CD8-positive, alpha-beta memory T cell (primary cell): ENCODE measurements around the gene IL16. TPM values are rescaled to one million over a fixed set of nuclear protein-coding genes. Genes with fewer than 3 reads are reported as not detected.

ENCODE experiments used
- CTCF ChIA-PET: fragments of 350-600 bp; sonication (Branson Sonifier 250); formaldehyde crosslinking; loops from one replicate; lab custom pipeline; 2021; ENCODE audit warnings: antibody characterized with exemption; lab: Charles Lee
- POLR2A ChIA-PET: fragments of 350-600 bp; sonication (Branson Sonifier 250); formaldehyde crosslinking; loops from one replicate; lab custom pipeline; 2021; ENCODE audit warnings: antibody characterized with exemption; lab: Charles Lee
- DNase-seq, 5 donors: peaks; one replicate each; pipeline versions ENCODE4 v3.0.0 to v3.0.0-alpha.2; 2020 to 2022; ENCODE audit warnings: mixed read lengths in 1 of 5
- H3K27ac ChIP-seq: one replicate; pipeline ENCODE4 v1.7.0; 2013; ENCODE audit warnings: low read depth, mild to moderate bottlenecking, low read length, moderate library complexity
- H3K27me3 ChIP-seq: 2 replicates; pipeline ENCODE4 v1.7.0; 2013; ENCODE audit warnings: low read length, mild to moderate bottlenecking; ENCODE audit not compliant: insufficient read depth, poor library complexity, severe bottlenecking
- H3K36me3 ChIP-seq: 2 replicates; pipeline ENCODE4 v1.7.0; 2013; ENCODE audit warnings: mild to moderate bottlenecking, low read length, moderate library complexity; ENCODE audit not compliant: insufficient read depth
- H3K4me1 ChIP-seq: 2 replicates; pipeline ENCODE4 v1.7.0; 2013; ENCODE audit warnings: mild to moderate bottlenecking, low read length, moderate library complexity; ENCODE audit not compliant: insufficient read depth
- H3K4me3 ChIP-seq: 2 replicates; pipeline ENCODE4 v1.7.0; 2013; ENCODE audit warnings: mild to moderate bottlenecking, low read length
- H3K9me3 ChIP-seq: 2 replicates; pipeline ENCODE4 v1.7.0; 2013; ENCODE audit warnings: mild to moderate bottlenecking, low read length
- H3K27ac Mint-ChIP-seq, 8 donors: one replicate each; pipeline ENCODE4 v1.8.0; 2020 to 2021; ENCODE audit warnings: mixed read lengths in 8 of 8, mild to moderate bottlenecking in 6 of 8, inconsistent platforms in 3 of 8, moderate library complexity in 3 of 8
- H3K27me3 Mint-ChIP-seq, 2 donors: one replicate each; pipeline ENCODE4 v1.8.0; 2020 to 2021; ENCODE audit warnings: mixed read lengths in 2 of 2, mild to moderate bottlenecking in 1 of 2, moderate library complexity in 1 of 2
- H3K36me3 Mint-ChIP-seq, 3 donors: one replicate each; pipeline ENCODE4 v1.8.0; 2020 to 2021; ENCODE audit warnings: mixed read lengths in 3 of 3, inconsistent platforms in 1 of 3, mild to moderate bottlenecking in 1 of 3
- H3K4me1 Mint-ChIP-seq, 3 donors: one replicate each; pipeline ENCODE4 v1.8.0; 2020 to 2021; ENCODE audit warnings: mixed read lengths in 3 of 3, inconsistent platforms in 1 of 3, mild to moderate bottlenecking in 1 of 3
- H3K4me3 Mint-ChIP-seq, 7 donors: one replicate each; pipeline ENCODE4 v1.8.0; 2020 to 2021; ENCODE audit warnings: mixed read lengths in 7 of 7, mild to moderate bottlenecking in 6 of 7, moderate library complexity in 4 of 7, inconsistent platforms in 2 of 7
- H3K9me3 Mint-ChIP-seq, 5 donors: one replicate each; pipeline ENCODE4 v1.8.0; 2020 to 2022; ENCODE audit warnings: mixed read lengths in 5 of 5, mild to moderate bottlenecking in 3 of 5, moderate library complexity in 2 of 5, inconsistent platforms in 1 of 5
- polyA plus RNA-seq: library from polyadenylated mRNA; unstranded; fragments of 300-500 nt; fragmentation: Illumina TruSeq; gene quantifications from one replicate; pipeline ENCODE4 v1.2.3, GENCODE V29; 2021
- total RNA-seq, 2 experiments: library from RNA; stranded (reverse); gene quantifications; one replicate each; pipeline ENCODE4 v1.2.3, GENCODE V29; 2021

Gene IL16
- total and polyA plus RNA-seq, 3 experiments from 2014 or later, result 73.4 to 310 (median 73.8) TPM

DNA sequence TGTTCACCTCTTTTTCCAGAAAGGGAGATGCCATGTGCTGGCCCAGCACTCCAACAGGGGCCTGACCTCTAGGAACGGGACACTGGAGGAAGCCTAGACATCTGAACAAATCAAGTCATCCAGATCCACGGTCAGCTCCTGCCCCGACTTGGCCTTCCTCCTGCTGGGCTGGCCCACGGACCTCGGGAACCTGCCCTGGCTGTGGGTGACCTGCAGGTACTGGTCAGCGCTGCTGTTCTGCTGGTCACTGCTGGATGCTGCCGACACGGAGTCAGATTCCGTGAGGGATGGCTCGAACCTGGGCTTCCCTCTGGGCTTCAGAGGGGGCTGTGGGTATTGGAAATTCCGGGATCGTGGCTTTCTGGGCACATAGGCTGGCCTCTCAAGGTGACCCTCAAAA is 135.6 kb downstream of the IL16 start:
- Mint-ChIP-seq H3K4me1 (peaks cover 0 to 5% (median 5%) of the 10 kb centered on the region in 3 donors), H3K36me3 (no peaks in the 10 kb centered on the region), H3K27ac (no peak overlapping the region), H3K4me3 (no peak overlapping the region), H3K27me3 (no peaks in the 10 kb centered on the region), H3K9me3 (no peaks in the 10 kb centered on the region)
- CTCF ChIA-PET, result interaction anchor here (1.2 to 3.0 kb wide), 3 partner anchors 23 to 57 kb away, joined by 3 to 15 read pairs (median 4); no protein-coding TSS in a partner anchor
- POLR2A ChIA-PET, result no interaction called here
- no peaks in the 10 kb centered on the region for H3K27me3 ChIP-seq
- no peaks in the 10 kb centered on the region for H3K9me3 ChIP-seq
- H3K4me1 ChIP-seq, result peaks cover 9% of the 10 kb centered on the region
- H3K36me3 ChIP-seq, result no peaks in the 10 kb centered on the region
- no peak for DNase-seq
- H3K27ac ChIP-seq, result no peak overlapping the region
- H3K4me3 ChIP-seq, result no peak overlapping the region

DNA sequence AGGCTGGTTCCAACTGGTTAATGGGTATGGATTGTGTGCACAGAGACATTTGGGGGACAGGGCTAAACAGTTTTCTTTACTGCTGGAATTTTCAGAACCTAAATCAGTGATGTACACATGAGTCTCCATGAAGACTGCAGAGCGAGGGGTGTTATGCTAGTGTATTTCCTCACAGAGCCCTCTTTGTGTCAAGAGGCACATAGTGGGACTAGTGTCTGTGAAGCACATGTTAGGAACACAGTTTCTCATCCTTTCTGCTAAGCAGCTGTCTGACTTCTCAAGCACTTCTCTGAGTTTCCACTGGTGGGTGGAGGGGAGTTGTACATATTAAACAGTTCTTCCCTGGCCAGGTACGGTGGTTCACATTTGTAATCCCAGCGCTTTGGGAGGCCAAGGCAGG is 136.7 kb downstream of the IL16 start:
- no peak overlapping the region for H3K4me3 ChIP-seq
- peaks cover 0 to 5% (median 5%) of the 10 kb centered on the region in 3 donors for H3K4me1 Mint-ChIP-seq
- no peak for DNase-seq
- H3K27ac Mint-ChIP-seq, result peak overlapping the region in 1 of 8 donors; percentile 47
- H3K4me3 Mint-ChIP-seq, result no peak overlapping the region
- H3K36me3 Mint-ChIP-seq, result no peaks in the 10 kb centered on the region
- no peaks in the 10 kb centered on the region for H3K27me3 ChIP-seq
- ChIA-PET CTCF (interaction anchor here (1.2 to 3.0 kb wide), 3 partner anchors 50 to 68 kb away, joined by 3 to 15 read pairs (median 7); no protein-coding TSS in a partner anchor), POLR2A (no interaction called here)
- peaks cover 9% of the 10 kb centered on the region for H3K4me1 ChIP-seq
- H3K36me3 ChIP-seq, result no peaks in the 10 kb centered on the region
- no peaks in the 10 kb centered on the region for H3K27me3 Mint-ChIP-seq
- H3K9me3 ChIP-seq, result no peaks in the 10 kb centered on the region
- no peaks in the 10 kb centered on the region for H3K9me3 Mint-ChIP-seq
- H3K27ac ChIP-seq, result no peak overlapping the region

DNA sequence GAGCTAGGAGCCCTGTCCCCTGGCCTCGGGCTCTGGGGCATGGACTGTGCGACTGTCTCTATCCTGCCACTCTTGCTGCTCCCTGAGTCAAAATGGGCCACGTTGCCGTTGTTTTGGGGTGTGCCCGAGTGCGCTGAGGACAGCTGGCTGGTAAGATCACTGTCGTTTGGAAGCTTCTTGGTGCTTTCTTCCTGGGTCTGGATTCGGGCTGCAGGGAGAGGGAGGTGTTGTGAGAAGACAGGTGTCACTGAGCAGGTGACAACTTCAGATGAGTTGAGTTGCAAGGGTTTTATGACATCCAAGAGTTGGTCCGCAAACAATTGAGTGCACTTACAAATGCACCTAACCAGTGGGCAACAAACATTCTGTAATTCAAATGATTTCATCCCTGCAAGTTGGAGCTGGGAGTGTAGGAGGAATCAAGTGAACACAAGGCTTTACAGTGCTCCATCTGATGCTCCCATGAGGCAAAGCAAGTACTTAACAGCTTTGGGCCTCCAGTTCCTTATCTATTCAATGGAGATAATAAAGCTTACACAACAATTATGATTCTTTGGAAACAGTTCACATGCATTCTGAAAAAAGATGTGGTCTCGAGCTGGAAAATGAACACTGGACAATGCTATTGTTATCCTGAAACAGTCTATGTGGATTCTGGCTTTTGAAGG is 138.2 kb downstream of the IL16 start:
- CTCF ChIA-PET, result interaction anchor here (0.9 to 5.3 kb wide), 8 partner anchors 8 to 179 kb away, joined by 3 to 46 read pairs (median 12); partner anchors contain the start of gene STARD5

DNA sequence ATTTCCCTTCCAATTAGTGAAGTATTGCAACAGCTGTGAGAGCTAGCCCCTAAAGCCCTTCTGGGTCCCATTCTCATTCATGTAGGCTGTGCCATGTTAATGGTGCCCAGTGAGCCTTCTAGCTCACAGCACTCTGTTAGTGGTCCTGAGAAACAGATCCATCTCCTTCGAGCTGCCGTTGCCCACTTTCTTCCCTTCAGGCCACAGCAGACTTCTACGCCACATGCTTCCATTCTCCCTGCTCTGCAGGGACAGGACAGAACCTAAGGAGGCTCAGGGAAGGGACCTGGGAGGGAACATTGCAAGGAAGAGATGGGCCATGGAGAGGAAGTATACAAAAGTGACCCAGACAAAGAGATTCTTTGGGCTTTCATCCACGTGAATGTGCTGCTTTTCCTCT is 139.0 kb downstream of the IL16 start:
- no peaks in the 10 kb centered on the region for H3K27me3 Mint-ChIP-seq
- H3K4me1 Mint-ChIP-seq, result peaks cover 0 to 5% (median 5%) of the 10 kb centered on the region in 3 donors
- no peaks in the 10 kb centered on the region for H3K36me3 ChIP-seq
- H3K36me3 Mint-ChIP-seq, result no peaks in the 10 kb centered on the region
- no peak overlapping the region for H3K27ac ChIP-seq
- no peaks in the 10 kb centered on the region for H3K9me3 Mint-ChIP-seq
- no peak overlapping the region for H3K27ac Mint-ChIP-seq
- CTCF ChIA-PET, result interaction anchor here (1.3 to 5.3 kb wide), 7 partner anchors 8 to 68 kb away, joined by 4 to 46 read pairs (median 13); partner anchors contain the start of gene STARD5
- H3K4me3 ChIP-seq, result no peak overlapping the region
- H3K27me3 ChIP-seq, result no peaks in the 10 kb centered on the region
- no peak for DNase-seq
- H3K9me3 ChIP-seq, result no peaks in the 10 kb centered on the region
- H3K4me1 ChIP-seq, result peaks cover 8% of the 10 kb centered on the region
- POLR2A ChIA-PET, result no interaction called here
- H3K4me3 Mint-ChIP-seq, result no peak overlapping the region

More for the DNA sequence above, 138.2 kb downstream of the IL16 start:
- no peak overlapping the region for H3K4me3 ChIP-seq
- POLR2A ChIA-PET, result no interaction called here
- Mint-ChIP-seq H3K4me1 (peaks cover 0 to 5% (median 5%) of the 10 kb centered on the region in 3 donors), H3K27me3 (no peaks in the 10 kb centered on the region), H3K9me3 (no peaks in the 10 kb centered on the region), H3K27ac (peak overlapping the region in 1 of 8 donors; percentile 35), H3K4me3 (no peak overlapping the region), H3K36me3 (no peaks in the 10 kb centered on the region)
- no peak overlapping the region for H3K27ac ChIP-seq
- no peak for DNase-seq
- no peaks in the 10 kb centered on the region for H3K36me3 ChIP-seq
- no peaks in the 10 kb centered on the region for H3K9me3 ChIP-seq
- peaks cover 9% of the 10 kb centered on the region for H3K4me1 ChIP-seq
- H3K27me3 ChIP-seq, result no peaks in the 10 kb centered on the region

DNA sequence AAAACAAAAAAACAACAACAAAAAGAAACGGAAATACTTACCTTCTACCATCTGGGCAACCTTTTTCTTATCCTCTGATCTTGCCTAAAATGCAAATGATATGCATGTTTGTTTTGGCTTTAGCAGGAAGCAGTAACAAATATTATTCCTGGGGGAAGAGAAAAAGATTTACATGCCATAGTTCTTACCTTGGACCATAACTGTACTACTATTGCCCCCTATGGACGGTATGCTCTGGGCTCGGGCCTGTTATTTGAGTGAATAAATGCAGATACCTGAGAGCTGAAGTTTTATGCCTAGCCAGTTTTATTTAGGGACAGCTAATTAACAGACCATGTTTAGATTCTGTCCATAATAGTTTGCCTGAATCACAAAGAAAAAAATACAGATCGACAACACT is 139.9 kb downstream of the IL16 start:
- peaks cover 0 to 4% (median 0%) of the 10 kb centered on the region in 3 donors for H3K36me3 Mint-ChIP-seq
- H3K27ac Mint-ChIP-seq, result peak overlapping the region in 3 of 8 donors; percentile 13 to 66 (median 60)
- Histone ChIP-seq H3K27ac (no peak overlapping the region), H3K9me3 (no peaks in the 10 kb centered on the region), H3K27me3 (no peaks in the 10 kb centered on the region), H3K4me1 (peaks cover 2% of the 10 kb centered on the region), H3K4me3 (no peak overlapping the region), H3K36me3 (no peaks in the 10 kb centered on the region)
- peak; percentile 13 to 59 (median 31) for DNase-seq
- CTCF ChIA-PET, result interaction anchor here (0.6 to 5.3 kb wide), 9 partner anchors 9 to 69 kb away, joined by 3 to 46 read pairs (median 10); partner anchors contain the start of gene STARD5
- peaks cover 0 to 5% (median 5%) of the 10 kb centered on the region in 3 donors for H3K4me1 Mint-ChIP-seq
- no peaks in the 10 kb centered on the region for H3K9me3 Mint-ChIP-seq
- no peaks in the 10 kb centered on the region for H3K27me3 Mint-ChIP-seq
- POLR2A ChIA-PET, result interaction anchor here (1.2 kb wide), 1 partner anchor 13 kb away, joined by 4 read pairs; the partner anchor contains the start of gene STARD5
- no peak overlapping the region for H3K4me3 Mint-ChIP-seq

DNA sequence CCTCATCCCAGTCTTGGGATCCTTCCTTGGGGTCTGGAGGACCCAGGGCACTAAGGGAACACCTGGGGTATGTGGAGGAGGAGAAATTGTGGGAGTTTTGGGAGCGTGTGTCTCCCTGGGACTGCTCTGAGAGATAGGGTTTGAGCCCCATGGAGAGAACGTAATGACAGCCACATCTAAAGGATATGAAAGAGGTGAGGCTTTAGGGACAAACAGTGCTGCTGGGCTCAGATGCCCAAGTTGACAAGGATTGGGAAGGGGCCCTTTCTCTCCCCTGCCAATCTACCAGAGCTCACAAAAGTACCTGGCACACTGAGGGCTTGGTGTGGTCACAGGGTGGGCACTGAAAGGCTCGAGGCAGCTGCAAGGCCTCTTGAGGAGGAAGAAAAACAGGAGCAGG is 140.6 kb downstream of the IL16 start:
- H3K9me3 ChIP-seq, result no peaks in the 10 kb centered on the region
- no peak overlapping the region for H3K4me3 Mint-ChIP-seq
- no peaks in the 10 kb centered on the region for H3K4me1 ChIP-seq
- H3K36me3 Mint-ChIP-seq, result peaks cover 0 to 4% (median 0%) of the 10 kb centered on the region in 3 donors
- no peak overlapping the region for H3K27ac ChIP-seq
- no peaks in the 10 kb centered on the region for H3K27me3 ChIP-seq
- H3K4me3 ChIP-seq, result no peak overlapping the region
- ChIA-PET POLR2A (interaction anchor here (1.2 kb wide), 1 partner anchor 13 kb away, joined by 4 read pairs; the partner anchor contains the start of gene STARD5), CTCF (interaction anchor here (0.6 to 5.3 kb wide), 9 partner anchors 10 to 70 kb away, joined by 3 to 46 read pairs (median 10); partner anchors contain the start of gene STARD5)
- H3K36me3 ChIP-seq, result no peaks in the 10 kb centered on the region
- H3K9me3 Mint-ChIP-seq, result no peaks in the 10 kb centered on the region
- H3K27me3 Mint-ChIP-seq, result no peaks in the 10 kb centered on the region
- peaks cover 0 to 5% (median 5%) of the 10 kb centered on the region in 3 donors for H3K4me1 Mint-ChIP-seq
- DNase-seq, result no peak
- H3K27ac Mint-ChIP-seq, result no peak overlapping the region

DNA sequence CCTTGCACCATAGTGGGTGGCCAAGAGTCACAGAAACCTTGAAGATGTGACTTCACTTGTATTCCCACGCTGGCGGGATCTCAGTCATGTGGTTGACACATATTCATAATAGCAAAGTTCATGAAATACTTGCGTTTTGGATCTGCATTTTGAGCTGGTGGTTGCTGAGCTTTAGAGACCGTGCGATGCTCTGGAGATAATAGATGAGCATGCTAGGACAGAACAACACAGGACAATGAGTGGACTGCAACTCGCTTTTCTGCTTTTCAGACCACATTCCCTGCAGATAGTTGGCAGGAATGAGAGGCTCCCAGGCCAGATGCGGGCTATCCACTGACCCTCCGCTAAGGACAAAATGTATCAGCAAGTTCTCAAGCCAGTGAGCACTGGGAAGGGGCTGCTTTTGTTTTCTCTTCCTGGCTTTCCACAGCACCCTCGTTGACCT is 141.1 kb downstream of the IL16 start:
- Histone ChIP-seq H3K4me1 (no peaks in the 10 kb centered on the region), H3K9me3 (no peaks in the 10 kb centered on the region), H3K36me3 (no peaks in the 10 kb centered on the region), H3K4me3 (no peak overlapping the region), H3K27ac (no peak overlapping the region), H3K27me3 (no peaks in the 10 kb centered on the region)
- DNase-seq, result no peak
- no peak overlapping the region for H3K27ac Mint-ChIP-seq
- H3K4me3 Mint-ChIP-seq, result no peak overlapping the region
- H3K4me1 Mint-ChIP-seq, result peaks cover 0 to 5% (median 5%) of the 10 kb centered on the region in 3 donors
- CTCF ChIA-PET, result interaction anchor here (1.0 to 5.3 kb wide), 2 partner anchors 63 to 70 kb away, joined by 3 to 37 read pairs; no protein-coding TSS in a partner anchor
- H3K27me3 Mint-ChIP-seq, result no peaks in the 10 kb centered on the region
- no peaks in the 10 kb centered on the region for H3K9me3 Mint-ChIP-seq
- POLR2A ChIA-PET, result no interaction called here
- H3K36me3 Mint-ChIP-seq, result peaks cover 0 to 4% (median 0%) of the 10 kb centered on the region in 3 donors
